ENCODE results near the gene TFF1. TPM values are rescaled to one million over a fixed set of nuclear protein-coding genes. Genes with fewer than 3 reads are reported as not detected.

The TFF1 gene
- total RNA-seq, 1 donor from 2014 or later = 0.48 TPM

DNA sequence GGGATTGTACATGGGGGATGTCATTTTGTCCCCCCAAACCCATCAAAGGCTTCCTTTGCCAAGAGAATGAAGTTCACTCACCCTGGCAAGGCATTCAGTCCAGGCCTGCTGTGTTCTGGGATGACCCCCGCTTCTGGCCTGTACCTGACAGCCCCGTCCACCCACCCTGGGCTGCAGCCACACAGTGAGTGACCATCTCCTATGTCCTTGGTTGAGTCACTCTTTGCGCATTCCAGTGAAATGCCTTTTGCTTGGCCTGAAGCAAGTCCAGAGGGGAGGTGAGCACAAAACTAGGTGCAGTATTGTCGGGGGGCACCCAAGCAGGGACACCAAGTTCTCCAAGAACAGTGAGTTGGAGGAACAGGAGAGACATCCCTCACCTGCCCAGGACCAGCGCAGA, 19.3 kb upstream of the TFF1 start:
- Mint-ChIP-seq H3K9me3 (peaks cover 19% of the 10 kb centered on the region), H3K27ac (no peak overlapping the region), H3K4me1 (ENCODE audit: low read depth) (peaks cover 50% of the 10 kb centered on the region), H3K36me3 (ENCODE audit: low read depth) (peaks cover 92% of the 10 kb centered on the region), H3K27me3 (ENCODE audit: low read depth) (no peaks in the 10 kb centered on the region), H3K4me3 (ENCODE audit: low read depth) (no peak overlapping the region)
- intact Hi-C loops (cut with micrococcal nuclease) = no loop called here
- no peak for DNase-seq (ENCODE audit: low spot score)

DNA sequence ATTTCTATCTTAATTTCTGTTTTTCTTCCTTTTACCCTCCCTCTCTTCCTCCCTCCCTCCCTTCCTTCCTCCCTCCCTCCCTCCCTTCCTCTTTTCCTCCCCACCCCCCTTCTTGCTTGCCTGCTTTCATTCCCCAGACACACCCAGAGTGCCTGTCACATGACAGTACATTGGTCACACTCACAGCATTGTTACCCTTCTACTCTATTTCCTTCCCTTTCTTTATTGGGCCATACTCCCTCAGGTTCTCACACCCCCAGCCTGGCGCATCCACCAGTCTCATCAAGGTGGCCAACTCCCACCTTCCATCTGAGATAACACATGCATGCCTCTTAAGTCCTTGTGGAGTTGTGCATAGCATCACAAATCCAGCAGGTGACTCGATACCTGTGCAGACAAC, 18.7 kb upstream of the TFF1 start:
- Mint-ChIP-seq H3K27ac (no peak overlapping the region), H3K27me3 (ENCODE audit: low read depth) (no peaks in the 10 kb centered on the region), H3K36me3 (ENCODE audit: low read depth) (peaks cover 89% of the 10 kb centered on the region), H3K9me3 (peaks cover 19% of the 10 kb centered on the region), H3K4me1 (ENCODE audit: low read depth) (peaks cover 44% of the 10 kb centered on the region), H3K4me3 (ENCODE audit: low read depth) (no peak overlapping the region)
- no peak for DNase-seq (ENCODE audit: low spot score)
- intact Hi-C loops (cut with micrococcal nuclease) = no loop called here

DNA sequence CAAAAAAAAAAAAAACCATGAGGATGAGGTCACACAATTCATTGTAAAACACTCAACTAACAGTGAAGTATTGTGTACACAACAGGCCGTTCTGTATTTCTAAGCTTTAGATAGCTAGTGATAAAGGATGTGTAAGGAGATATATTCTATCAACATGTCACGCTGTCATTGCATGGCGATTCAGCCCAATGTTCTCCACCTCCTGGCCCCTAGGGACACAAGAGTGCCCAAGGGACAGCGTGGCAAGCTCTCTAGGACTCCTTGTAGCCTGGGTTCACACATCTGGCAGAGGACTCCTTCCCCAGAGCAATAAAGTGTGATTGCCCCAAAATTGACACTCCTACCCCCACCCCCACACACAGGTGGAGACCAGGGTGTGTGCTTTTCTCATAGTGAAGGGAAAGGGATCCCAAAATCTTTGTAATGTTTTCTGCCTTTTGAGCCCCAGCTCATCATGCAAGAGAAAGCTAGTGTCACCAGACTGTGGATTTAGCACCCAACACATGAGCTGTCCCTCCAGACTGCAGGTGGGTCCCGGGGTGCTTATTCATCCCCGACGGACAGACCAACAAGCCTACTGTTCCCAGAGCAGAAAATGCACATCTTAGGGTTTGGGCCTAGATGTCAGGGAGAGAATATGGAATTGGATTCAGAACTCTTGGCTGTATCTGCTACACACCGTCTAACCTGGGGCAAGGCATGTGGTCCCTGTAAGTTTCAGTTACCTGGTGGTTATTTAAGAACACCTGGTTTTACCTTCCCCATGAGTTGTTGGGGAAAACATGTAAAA, 18.0 kb upstream of the TFF1 start:
- peaks cover 38% of the 10 kb centered on the region for H3K4me1 Mint-ChIP-seq (ENCODE audit: low read depth)
- H3K4me3 Mint-ChIP-seq (ENCODE audit: low read depth) = no peak overlapping the region
- peaks cover 90% of the 10 kb centered on the region for H3K36me3 Mint-ChIP-seq (ENCODE audit: low read depth)
- H3K9me3 Mint-ChIP-seq = peaks cover 19% of the 10 kb centered on the region
- no peak for DNase-seq (ENCODE audit: low spot score)
- intact Hi-C loops (cut with micrococcal nuclease) = no loop called here
- no peak overlapping the region for H3K27ac Mint-ChIP-seq
- no peaks in the 10 kb centered on the region for H3K27me3 Mint-ChIP-seq (ENCODE audit: low read depth)

DNA sequence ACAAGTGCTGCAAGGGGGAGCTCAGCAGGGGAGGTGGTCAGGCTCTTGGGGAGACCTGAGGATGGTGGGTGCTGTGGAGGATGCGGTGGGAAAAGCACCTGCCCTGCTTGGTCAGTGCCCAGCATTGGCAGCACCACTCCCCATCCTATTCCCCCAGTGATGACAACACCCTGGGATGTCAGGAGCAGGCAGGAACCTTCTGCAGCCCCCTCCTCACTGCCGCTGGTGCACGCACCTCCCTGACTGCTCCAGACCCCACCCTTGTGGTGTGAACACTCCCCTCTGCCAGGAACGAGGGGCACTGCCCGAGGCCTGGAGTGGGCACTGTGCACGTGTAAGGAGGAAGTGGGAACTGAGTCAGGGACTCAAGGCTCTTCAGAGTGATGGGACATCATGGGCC, 17.0 kb upstream of the TFF1 start:
- no peak for DNase-seq (ENCODE audit: low spot score)
- peaks cover 28% of the 10 kb centered on the region for H3K4me1 Mint-ChIP-seq (ENCODE audit: low read depth)
- no peak overlapping the region for H3K27ac Mint-ChIP-seq
- intact Hi-C loops (cut with micrococcal nuclease) = no loop called here
- H3K9me3 Mint-ChIP-seq = peaks cover 19% of the 10 kb centered on the region
- peaks cover 83% of the 10 kb centered on the region for H3K36me3 Mint-ChIP-seq (ENCODE audit: low read depth)
- H3K27me3 Mint-ChIP-seq (ENCODE audit: low read depth) = no peaks in the 10 kb centered on the region
- no peak overlapping the region for H3K4me3 Mint-ChIP-seq (ENCODE audit: low read depth)

DNA sequence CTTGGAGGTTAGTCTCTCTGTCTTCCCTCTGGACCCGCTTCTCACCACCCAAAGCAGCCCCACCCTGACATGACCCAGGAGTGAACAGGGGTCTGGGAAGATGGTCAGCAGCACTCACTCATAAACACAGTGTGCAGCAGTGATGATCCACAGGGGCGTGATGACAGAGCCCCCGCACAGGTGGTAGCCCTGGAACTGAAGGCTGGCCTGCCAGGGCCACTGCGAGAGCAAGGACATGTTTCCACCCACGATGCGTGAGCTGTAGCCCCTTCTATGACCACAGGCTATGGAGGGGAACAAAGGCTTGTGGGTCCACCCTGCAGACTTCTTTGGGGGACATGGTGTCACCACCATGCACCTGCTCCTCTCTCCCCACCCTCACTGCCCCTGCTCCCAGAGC, 16.6 kb upstream of the TFF1 start:
- intact Hi-C loops (cut with micrococcal nuclease) = no loop called here
- no peak overlapping the region for H3K4me3 Mint-ChIP-seq (ENCODE audit: low read depth)
- peaks cover 81% of the 10 kb centered on the region for H3K36me3 Mint-ChIP-seq (ENCODE audit: low read depth)
- H3K9me3 Mint-ChIP-seq = peaks cover 19% of the 10 kb centered on the region
- no peak overlapping the region for H3K27ac Mint-ChIP-seq
- no peak for DNase-seq (ENCODE audit: low spot score)
- peaks cover 25% of the 10 kb centered on the region for H3K4me1 Mint-ChIP-seq (ENCODE audit: low read depth)
- H3K27me3 Mint-ChIP-seq (ENCODE audit: low read depth) = no peaks in the 10 kb centered on the region

DNA sequence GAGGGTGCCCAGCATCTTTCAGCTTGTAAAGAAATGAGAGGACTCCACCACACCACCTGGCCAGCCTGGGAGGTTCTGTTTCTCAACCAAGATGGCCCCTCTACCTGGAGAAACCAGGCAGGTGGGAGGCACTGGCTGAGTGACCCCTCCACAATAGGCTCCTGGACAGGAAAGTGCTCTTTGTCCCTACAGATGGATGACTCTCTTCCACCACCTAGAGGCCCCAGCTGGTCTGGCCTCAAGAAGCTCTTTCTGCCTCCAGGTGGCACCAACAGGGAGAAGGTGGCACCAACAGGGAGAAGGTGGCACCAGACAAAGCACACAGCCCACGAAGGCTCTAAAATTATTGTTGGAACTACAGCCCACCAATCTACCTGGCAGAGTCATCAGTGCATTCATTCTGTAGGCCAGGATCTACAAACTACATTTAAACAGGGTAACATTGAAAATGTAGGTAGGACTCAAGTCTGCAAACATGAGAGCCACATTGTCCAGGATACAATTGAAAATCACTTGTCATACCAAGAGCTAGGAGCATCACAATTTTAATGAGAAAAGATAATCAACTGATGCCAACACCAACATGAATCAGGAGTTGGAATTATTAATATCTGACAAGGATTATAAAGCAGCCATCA, 15.1 kb upstream of the TFF1 start:
- no peak for DNase-seq (ENCODE audit: low spot score)
- Mint-ChIP-seq H3K36me3 (ENCODE audit: low read depth) (peaks cover 74% of the 10 kb centered on the region), H3K27ac (no peak overlapping the region), H3K4me3 (ENCODE audit: low read depth) (no peak overlapping the region), H3K27me3 (ENCODE audit: low read depth) (no peaks in the 10 kb centered on the region), H3K9me3 (peaks cover 19% of the 10 kb centered on the region), H3K4me1 (ENCODE audit: low read depth) (peaks cover 14% of the 10 kb centered on the region)
- intact Hi-C loops (cut with micrococcal nuclease) = no loop called here

DNA sequence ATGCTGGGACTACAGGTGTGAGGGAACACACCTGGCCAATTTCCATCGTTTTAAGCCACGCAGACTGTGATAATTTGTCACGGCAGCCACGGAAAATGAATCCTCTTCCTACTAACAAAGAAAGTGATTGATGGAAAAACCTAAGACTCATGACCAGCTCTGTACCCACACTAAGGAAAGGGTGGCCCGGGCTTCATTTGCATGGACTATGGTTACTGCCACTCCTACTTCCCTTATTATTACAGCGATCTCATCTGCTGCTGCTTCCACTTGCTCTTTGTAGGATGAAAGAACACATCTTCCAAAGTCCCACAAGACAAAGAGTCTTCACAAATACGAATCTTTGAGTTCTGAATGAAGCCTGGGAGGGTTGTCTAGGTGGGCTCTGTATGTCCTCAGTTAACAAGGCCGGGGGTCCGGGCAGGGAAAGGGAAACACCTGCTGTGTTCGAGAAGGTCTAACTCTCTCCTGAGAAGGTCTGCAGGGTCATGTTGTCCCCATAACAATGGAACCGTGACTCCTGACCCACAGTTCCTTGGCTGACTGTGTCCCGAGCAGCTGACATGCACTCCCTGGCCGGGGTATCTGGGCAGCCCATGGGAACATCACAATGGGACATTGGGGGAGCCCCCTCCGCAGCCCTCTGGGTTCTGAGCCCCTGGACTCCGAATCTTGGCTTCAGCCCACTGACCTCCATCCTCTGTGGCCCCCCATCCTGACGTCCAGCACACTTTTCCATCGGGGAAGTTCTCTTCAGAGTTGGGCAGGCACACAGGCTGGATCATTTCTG, 13.3 kb upstream of the TFF1 start:
- Mint-ChIP-seq H3K27ac (no peak overlapping the region), H3K27me3 (ENCODE audit: low read depth) (no peaks in the 10 kb centered on the region), H3K36me3 (ENCODE audit: low read depth) (peaks cover 62% of the 10 kb centered on the region), H3K4me1 (ENCODE audit: low read depth) (peaks cover 15% of the 10 kb centered on the region), H3K4me3 (ENCODE audit: low read depth) (no peak overlapping the region), H3K9me3 (peaks cover 16% of the 10 kb centered on the region)
- intact Hi-C loops (cut with micrococcal nuclease) = no loop called here
- no peak for DNase-seq (ENCODE audit: low spot score)

DNA sequence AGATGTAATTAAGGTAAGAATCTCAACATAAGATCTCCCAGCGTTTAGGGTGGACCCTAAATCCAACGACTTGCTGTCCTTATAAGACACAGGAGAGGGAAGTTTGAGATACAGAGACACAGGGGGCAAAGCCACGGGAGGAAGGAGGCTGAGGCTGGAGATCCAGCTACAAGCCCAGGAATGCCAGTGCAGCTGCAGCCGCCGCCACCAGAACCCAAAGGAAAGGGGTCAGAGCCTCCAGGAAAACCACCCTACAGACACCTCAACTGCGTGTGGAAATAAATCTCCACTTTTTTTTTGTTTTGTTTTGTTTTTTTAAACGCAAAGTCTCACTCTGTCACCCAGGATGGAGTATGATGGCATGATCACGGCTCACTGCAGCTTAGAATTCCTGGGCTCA, 12.1 kb upstream of the TFF1 start:
- intact Hi-C loops (cut with micrococcal nuclease) = no loop called here
- peaks cover 25% of the 10 kb centered on the region for H3K4me1 Mint-ChIP-seq (ENCODE audit: low read depth)
- H3K9me3 Mint-ChIP-seq = peaks cover 16% of the 10 kb centered on the region
- no peak for DNase-seq (ENCODE audit: low spot score)
- no peak overlapping the region for H3K4me3 Mint-ChIP-seq (ENCODE audit: low read depth)
- H3K27ac Mint-ChIP-seq = no peak overlapping the region
- H3K27me3 Mint-ChIP-seq (ENCODE audit: low read depth) = no peaks in the 10 kb centered on the region
- H3K36me3 Mint-ChIP-seq (ENCODE audit: low read depth) = peaks cover 54% of the 10 kb centered on the region

DNA sequence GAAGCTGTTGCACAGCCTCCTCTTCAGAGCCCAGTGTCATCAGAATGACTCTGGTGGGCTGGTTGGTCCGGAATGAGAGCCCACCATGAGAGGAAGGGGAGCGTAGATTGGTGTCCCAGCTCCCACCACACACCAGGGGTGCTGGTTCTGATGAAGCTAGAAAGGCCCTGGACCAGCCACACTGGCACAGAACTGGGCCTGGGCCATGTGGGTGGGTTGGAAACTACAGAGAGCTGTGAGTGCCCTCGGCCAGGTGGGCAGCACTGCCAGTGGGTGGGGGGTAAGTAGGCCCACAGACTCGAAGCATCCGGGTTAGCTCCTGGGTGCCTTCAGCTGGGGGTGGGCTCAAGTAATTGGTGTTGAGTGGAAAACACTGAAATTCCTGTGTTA, 11.6 kb upstream of the TFF1 start:
- intact Hi-C loops (cut with micrococcal nuclease) = no loop called here
- no peak overlapping the region for H3K27ac Mint-ChIP-seq
- H3K27me3 Mint-ChIP-seq (ENCODE audit: low read depth) = no peaks in the 10 kb centered on the region
- peaks cover 55% of the 10 kb centered on the region for H3K36me3 Mint-ChIP-seq (ENCODE audit: low read depth)
- peaks cover 30% of the 10 kb centered on the region for H3K4me1 Mint-ChIP-seq (ENCODE audit: low read depth)
- DNase-seq (ENCODE audit: low spot score) = no peak
- peaks cover 16% of the 10 kb centered on the region for H3K9me3 Mint-ChIP-seq
- H3K4me3 Mint-ChIP-seq (ENCODE audit: low read depth) = no peak overlapping the region

DNA sequence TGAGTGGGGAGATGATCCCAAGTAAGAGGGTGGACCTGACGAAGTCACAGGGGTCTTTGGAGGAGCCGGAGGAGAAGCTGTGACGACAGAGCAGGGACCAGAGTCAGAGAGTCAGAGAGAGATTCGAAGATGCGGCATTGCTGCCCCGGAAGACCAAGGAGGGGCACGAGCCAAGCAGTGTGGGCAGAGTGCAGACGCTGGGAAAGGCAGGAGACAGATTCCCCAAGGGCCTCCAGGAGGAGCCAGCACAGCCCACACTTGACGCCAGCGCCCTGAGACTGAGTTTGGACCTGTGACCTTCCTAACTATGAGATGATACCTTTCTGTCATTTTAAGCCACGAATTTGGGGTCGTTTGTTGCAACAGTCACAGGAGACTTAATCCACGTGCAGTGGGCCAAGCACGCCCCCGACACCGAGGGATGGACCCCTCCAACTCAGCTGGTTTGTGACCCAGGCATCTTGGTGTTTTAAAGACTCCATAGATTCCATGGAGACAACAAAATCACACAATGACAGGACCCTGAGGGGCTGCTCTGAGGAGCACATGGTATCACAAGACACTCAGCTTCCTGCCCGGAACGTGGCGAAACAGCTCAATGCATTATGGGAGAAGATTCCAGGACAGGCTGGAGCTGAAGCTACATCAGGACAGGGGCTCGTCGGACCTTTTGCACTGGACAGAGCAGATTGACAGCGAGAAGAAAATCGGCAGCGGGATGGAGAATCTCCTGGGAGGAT, 11.0 kb upstream of the TFF1 start:
- intact Hi-C loops (cut with micrococcal nuclease) = no loop called here
- DNase-seq (ENCODE audit: low spot score) = no peak
- Mint-ChIP-seq H3K4me1 (ENCODE audit: low read depth) (peaks cover 33% of the 10 kb centered on the region), H3K4me3 (ENCODE audit: low read depth) (no peak overlapping the region), H3K27me3 (ENCODE audit: low read depth) (no peaks in the 10 kb centered on the region), H3K9me3 (peaks cover 11% of the 10 kb centered on the region), H3K36me3 (ENCODE audit: low read depth) (peaks cover 55% of the 10 kb centered on the region), H3K27ac (no peak overlapping the region)

DNA sequence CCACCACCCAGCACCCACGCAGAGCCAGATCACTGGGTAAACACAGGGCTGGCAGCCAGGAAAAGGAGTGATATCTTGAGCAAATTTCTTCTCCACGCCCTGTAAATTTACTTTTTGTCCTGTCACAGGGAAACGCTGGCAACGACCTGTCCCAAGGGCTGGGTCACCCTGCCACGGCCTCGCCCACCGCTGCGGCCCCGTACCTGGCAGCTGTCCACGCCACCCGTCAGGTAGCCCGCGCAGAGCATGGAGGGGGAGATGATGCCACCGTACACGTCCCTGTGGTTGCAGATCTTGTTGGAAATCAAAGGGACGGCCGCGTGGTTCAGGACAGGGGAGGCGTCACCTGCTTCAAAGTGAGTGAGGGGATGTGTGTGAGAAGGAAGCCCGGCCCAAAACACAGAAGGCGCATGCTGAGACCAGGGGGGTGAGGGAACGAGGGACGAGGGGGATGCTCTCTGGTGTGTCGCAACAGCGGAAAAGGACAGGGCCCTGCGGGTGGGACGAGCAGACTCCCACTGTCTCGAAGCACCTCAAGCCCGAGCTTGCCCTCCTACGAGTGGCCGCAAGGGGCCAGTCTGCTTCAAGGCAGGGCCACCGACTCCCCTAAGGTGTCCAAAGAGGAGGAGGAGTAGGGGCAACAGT, 10.1 kb upstream of the TFF1 start:
- no peak overlapping the region for H3K4me3 Mint-ChIP-seq (ENCODE audit: low read depth)
- H3K27me3 Mint-ChIP-seq (ENCODE audit: low read depth) = no peaks in the 10 kb centered on the region
- peaks cover 53% of the 10 kb centered on the region for H3K36me3 Mint-ChIP-seq (ENCODE audit: low read depth)
- peaks cover 35% of the 10 kb centered on the region for H3K4me1 Mint-ChIP-seq (ENCODE audit: low read depth)
- DNase-seq (ENCODE audit: low spot score) = no peak
- peaks cover 2% of the 10 kb centered on the region for H3K9me3 Mint-ChIP-seq
- intact Hi-C loops (cut with micrococcal nuclease) = no loop called here
- peak overlapping the region; percentile 58 for H3K27ac Mint-ChIP-seq

DNA sequence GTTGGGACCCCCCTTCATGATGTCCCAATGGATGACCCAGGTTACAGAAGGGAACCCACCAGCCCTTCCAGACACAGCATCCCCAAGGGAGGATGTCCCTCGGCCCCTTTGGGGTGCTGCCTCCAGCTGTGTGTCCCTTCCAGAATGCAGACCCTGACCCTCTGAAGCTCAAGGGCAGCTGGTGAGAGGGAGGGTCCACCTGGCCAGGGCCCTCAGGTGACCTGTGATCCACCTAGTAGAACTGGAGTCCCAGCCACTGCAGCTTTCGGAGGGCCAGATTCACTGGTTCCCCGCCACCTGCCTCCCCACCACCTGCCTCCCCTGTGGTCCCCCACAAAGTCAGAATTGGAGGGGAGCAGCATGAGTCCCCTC, 9.6 kb upstream of the TFF1 start:
- H3K4me1 Mint-ChIP-seq (ENCODE audit: low read depth) = peaks cover 39% of the 10 kb centered on the region
- no peaks in the 10 kb centered on the region for H3K9me3 Mint-ChIP-seq
- H3K36me3 Mint-ChIP-seq (ENCODE audit: low read depth) = peaks cover 53% of the 10 kb centered on the region
- no peak overlapping the region for H3K4me3 Mint-ChIP-seq (ENCODE audit: low read depth)
- no peaks in the 10 kb centered on the region for H3K27me3 Mint-ChIP-seq (ENCODE audit: low read depth)
- peak overlapping the region; percentile 82 for H3K27ac Mint-ChIP-seq
- intact Hi-C loops (cut with micrococcal nuclease) = no loop called here
- no peak for DNase-seq (ENCODE audit: low spot score)
